Right hindlimb (tissue), 1 donor: ENCODE data around the gene MTHFD1L.

ENCODE experiments used
- DNase-seq: peaks from one replicate; pipeline ENCODE4 v3.0.0-alpha.2; 2018

The MTHFD1L gene

GRCh38 chr6:150866147-150866990 is 867 bp downstream of the MTHFD1L start:
- DNase-seq, result peak; percentile 96

DNA sequence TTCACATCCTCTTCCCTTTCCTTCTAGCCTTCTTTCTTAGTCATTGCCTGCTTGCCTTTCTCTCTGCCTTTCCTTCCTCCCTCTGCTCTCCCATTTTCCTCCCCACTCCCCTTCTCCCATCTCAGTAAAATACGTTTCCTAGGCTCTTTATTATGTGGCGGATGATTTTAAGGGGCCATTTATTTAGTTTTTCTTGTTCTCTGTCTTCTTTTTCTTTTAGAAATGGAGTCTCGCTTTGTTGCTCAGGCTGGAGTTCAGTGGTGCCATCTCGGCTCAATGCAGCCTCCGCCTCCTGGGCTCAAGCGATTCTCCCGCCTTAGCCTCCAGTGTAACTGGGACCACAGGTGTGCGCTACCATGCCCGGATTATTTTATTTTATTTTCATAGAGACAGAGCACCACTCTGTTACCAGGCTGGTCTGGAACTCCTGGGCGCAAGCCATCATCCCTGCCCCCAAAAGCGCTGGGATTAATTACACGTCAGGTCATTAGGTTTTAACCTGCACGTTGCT is 1.5 kb downstream of the MTHFD1L start:
- no peak for DNase-seq

DNA sequence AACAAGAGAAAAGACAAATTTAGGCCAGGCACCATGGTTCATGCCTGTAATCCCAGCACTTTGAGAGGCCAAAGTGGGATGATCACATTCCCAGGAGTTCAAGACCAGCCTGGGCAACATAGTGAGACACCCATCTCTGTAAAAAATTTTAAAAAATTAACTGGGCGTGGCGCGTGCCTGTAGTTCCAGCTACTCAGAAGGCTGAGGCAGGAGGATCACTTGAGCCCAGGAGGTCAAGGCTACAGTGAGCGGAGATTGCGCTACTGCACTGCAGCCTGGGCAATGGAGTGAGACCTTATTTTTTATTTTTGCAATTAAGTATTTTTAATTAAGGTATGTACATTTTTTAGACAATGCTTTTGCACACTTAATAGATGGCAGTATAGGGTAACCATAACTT is 3.3 kb downstream of the MTHFD1L start:
- DNase-seq, result no peak

DNA sequence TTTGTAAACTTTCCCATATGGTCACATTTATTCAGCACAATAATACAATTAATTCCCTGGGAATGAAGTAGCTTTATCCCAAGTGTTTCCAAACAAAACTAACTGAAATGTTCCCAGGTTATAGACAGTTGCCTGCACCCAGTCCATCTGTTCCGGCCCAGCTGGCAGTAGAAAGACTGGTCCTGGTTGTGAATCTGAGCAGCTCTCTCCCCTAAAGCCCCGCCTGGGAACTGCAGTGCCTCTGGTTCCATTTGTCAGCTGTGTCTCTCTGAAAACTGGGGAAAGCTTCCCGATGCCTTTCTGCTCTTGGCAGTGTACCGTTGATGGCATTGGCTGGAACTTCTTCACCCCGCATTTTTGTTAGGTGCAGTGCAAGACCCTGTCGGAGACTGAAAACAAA is 8.7 kb downstream of the MTHFD1L start:
- peak; percentile 46 for DNase-seq

DNA sequence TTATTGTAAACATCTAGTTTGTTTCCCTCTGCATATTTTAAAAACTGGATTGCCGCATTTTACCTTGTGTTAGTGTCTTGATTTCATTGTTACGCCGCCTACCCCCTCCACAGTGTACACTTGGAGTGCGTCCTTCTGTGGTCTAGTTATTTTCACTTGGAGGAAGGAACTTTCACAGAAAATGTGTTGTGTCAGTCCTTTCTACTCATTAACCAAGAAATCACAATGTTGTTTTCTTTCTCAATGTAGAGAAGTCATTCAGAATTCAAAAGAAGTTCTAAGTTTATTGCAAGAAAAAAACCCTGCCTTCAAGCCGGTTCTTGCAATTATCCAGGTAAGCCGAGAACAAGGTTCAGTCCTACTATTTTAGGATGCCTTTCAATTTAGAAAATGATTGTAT is 10.3 kb downstream of the MTHFD1L start:
- DNase-seq, result no peak

- peak; percentile 79 for DNase-seq
Observed at GRCh38 chr6:150876598-150876997, 11.1 kb downstream of the MTHFD1L start.

GRCh38 chr6:150877928-150878327 is 12.4 kb downstream of the MTHFD1L start:
- no peak for DNase-seq

DNA sequence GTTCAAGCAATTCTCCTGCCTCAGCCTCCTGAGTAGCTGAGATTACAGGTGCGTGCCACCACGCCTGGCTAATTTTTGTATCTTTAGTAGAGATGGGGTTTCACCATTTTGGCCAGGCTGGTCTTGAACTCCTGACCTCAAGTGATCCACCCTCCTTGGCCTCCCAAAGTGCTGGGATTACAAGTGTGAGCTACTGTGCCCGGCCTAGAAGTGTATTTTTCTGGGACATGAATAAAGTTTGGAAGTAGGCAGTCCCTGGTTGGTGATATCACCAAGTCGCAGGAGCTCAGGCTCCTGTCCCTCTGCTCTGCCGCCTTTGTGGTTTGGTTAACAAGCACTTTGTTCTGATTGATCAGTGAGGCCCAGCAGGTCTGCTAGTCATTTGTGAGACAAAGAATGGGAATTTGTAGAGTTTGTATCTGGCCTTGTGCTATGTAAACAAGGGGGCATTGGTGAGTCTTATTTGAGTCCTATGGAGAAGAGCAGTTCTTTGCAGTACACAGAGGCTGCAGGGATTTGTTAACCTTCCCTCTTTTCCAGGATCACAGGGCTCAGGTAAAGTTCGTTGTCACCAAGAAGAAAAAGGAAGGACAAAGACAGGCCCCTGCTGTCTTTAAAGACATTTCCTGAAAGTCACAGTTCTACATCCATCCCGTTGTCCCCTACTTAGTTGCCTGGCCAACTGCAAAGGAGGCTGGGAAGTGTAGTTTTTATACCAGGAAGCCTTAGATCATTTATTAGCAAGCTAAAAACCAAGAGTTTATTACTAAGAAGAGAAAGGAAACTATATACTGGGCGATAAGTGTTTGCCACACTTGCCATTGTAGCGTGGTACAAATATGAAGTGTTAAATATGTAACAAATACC is 13.1 kb downstream of the MTHFD1L start:
- DNase-seq, result no peak

GRCh38 chr6:150880336-150880735 is 14.8 kb downstream of the MTHFD1L start:
- no peak for DNase-seq

DNA sequence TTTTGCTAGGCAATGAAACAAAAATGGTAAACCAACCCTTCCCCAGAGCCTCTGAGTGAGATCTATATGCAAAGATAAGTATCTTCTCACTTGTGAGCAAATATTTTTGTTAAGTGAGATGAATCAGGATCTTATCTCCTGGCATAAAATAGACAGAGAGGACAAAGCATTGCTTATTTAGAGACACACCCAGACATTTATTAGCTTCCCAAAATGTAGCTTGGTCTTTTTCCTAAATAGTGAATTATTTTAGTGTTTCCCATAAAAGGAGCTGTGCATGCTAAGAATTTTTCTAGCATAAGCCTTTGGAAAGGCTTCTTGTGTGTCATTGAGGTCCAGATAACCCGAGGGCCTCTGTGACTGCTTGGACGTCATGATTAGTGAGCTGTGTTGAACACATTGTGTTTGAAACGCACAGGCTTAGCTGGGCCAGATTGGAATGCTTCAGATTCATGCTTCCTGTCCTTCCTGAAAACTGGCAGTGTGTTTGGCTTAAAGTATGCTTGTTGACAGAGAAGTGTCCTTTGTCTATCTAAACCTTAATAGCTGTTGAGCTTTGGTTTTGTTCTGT is 16.5 kb downstream of the MTHFD1L start:
- DNase-seq, result peak; percentile 74

GRCh38 chr6:150883521-150883920 is 18.0 kb downstream of the MTHFD1L start:
- no peak for DNase-seq

DNA sequence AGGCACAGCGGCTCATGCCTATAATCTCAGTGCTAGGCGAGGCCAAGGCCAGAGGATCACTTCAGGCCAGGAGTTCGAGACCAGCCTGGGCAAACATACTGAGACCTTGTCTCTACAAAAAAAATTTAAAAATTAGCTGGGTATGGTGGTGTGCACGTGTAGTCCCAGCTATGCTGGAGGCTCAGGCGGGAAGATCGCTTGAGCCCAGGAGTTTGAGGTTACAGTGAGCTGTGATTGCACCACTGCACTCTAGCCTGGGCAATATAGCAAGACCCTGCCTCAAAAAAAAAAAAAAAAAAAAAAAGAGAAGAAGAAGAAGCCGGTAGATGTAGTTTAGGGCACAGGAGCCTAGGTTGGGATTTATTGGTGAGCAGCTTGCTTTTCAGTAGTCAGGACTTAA is 20.7 kb downstream of the MTHFD1L start:
- DNase-seq, result no peak

GRCh38 chr6:150887978-150888563 is 22.6 kb downstream of the MTHFD1L start:
- no peak for DNase-seq

DNA sequence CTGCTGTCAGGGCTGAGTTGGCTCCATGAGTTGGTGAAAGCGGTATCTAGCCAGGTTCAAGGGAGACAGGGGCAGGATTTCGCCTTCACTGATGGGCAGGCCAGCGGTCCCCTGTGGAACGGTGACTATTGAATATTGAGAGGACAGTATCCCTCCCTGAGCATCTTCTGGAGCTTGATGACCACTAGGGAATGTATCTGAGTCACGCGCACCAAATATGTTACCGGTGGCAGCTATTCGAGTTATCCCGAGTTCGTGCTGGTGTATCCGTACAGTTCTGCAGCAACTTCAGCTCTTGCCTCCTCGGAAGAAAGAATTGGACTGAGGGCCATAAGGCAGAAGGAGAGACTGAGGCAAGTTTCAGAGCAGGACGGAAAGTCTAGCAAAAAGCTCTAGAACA is 24.8 kb downstream of the MTHFD1L start:
- DNase-seq, result no peak

DNA sequence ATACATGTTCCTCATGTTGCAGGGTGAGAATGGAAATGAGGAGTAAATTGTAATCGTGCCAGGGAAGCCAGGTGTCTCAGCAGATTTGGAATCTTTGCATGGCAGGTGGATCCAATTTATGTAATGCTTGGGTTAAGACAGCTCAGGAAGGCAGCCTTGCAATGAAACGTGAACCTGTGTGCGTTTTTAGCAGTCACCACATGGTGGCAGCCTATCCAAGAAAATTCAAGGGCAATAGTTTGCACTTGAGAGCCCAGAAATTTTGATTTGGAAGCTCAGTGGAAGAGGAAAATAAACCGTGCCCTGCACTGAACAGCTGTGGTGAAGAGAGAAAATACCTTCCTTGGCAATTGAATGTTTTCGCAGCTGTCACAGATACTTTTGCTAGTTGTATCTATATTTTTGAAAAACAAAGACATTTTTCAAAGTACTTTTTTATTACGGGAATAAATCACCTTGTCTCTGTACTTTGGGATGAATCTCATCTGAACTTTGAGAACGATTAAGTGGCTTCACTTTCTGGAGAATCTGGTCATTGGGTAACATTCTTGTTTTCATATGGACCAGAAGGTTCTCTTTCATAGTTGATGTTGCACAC is 26.5 kb downstream of the MTHFD1L start:
- peak; percentile 90 for DNase-seq

GRCh38 chr6:150894191-150894744 is 28.8 kb downstream of the MTHFD1L start:
- no peak for DNase-seq

GRCh38 chr6:150894935-150895552 is 29.5 kb downstream of the MTHFD1L start:
- DNase-seq, result peak; percentile 87

- no peak for DNase-seq
Observed at GRCh38 chr6:150895928-150896632, 30.6 kb downstream of the MTHFD1L start.

DNA sequence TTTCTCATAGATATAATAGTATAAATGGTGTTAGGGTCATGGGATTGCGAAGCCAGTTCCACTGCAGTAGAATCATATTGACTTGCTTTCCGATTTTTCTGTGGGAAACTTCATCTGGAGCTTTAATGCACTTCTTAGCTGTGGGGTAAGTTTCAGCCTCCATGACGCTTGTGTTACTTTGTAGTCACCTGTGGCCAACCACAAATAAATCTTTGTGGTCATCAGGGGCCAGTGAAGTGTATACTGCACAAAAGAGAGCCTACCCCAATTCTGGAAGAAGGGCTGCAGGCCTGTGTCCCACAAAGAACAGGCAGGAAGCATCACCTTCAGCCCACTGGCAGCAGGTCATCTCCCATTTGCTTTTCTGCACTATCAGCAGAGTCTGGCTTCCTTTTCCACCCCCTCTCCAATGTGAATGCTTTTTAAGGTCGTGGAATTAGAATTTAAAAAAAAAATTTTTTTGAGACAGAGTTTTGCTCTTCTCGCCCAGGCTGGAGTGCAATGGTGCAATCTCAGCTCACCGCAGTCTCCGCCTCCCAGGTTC is 32.0 kb downstream of the MTHFD1L start:
- DNase-seq, result no peak

DNA sequence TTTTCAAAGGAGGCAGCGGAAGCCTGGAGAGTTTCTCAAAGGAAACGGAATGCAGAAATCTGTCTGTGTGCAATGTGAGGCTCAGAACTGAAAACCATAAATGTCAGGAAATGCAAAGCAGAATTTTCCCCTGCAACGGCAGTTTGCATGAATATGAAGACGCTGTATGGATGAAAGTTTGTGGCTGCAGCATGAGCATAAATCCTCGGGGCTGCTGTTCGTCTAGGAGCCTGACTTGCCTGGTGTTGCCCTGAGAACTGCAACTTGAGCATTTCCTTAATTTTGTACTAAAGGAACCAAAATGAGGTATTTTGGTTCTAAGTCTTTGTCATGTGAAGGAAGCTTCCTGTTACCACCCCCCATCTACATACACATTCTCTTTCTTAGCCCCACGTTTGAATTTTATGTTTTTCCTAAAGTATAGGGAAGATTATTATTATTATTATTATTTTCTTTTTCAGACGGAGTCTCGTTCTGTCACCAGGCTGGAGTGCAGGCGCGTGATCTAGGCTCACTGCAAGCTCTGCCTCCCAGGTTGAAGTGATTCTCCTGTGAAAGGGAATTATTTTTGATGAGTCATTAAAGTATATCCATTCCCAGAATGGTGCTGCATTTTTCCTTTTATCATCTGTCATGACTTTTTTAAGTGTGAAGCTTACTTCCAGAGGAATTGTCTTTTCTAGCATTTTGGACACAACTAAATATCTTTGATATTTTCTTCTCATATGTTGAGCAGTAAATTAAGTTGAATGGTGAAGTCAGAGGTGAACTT is 33.1 kb downstream of the MTHFD1L start:
- no peak for DNase-seq
